Epithelial cell of esophagus (primary cell): Measurements from ENCODE around the gene OSBP.

Experiments used
- DNase-seq: peaks from one replicate; pipeline ENCODE4 v3.0.0; 2010; ENCODE audit warnings: low read depth
- H3K4me3 ChIP-seq: 2 replicates; pipeline ENCODE4 v1.5.1; 2011; ENCODE audit warnings: mild to moderate bottlenecking, low read length, control low read depth
- TF ChIP-seq, protein P1 (sequence below): IDR thresholded peaks from 2 replicates; pipeline ENCODE4 v1.5.1; 2011; ENCODE audit warnings: low read depth, mild to moderate bottlenecking, low read length, control low read depth, inconsistent platforms; ENCODE audit not compliant: insufficient read depth; ENCODE audit errors: missing control alignments

The OSBP gene

DNA sequence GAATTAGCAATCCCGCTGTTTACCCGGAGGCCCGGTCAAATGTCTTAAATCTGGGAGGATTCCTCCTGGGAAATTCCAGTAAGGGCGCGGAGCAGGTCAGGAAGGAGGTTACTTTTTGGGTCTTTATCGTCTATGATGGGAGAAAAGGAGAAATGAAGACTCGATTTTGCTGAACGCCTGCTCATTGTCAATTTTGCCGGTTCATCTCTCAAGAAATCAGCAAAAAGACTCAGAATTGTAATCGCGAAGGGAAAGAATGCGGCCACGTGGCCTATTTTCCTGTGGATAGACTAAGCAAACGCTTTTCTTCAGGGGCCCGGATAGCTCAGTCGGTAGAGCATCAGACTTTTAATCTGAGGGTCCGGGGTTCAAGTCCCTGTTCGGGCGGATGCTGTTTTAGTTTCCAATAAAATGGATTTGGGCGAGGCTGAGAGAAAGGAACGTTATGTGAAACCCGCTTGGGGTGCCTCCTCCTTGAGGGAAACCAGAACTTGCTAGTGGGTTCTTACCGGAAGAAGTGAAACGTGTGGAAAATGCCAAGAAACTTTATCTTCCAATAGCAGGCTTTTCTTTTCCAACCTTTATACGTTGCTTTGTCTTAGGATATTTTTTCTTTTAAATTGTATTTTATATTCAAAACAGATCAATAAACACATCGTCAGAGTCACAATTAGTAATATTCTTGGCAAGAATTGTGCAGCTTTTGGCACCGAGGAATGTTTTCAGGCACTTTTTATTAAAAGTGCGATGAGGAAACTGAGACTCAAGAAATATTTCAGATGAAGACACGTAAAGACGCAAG lies 59.3 kb downstream of the OSBP start:
- peak overlapping the region; percentile 38 for H3K4me3 ChIP-seq
- DNase-seq = peak; percentile 76
- TF ChIP-seq, protein P1, sequence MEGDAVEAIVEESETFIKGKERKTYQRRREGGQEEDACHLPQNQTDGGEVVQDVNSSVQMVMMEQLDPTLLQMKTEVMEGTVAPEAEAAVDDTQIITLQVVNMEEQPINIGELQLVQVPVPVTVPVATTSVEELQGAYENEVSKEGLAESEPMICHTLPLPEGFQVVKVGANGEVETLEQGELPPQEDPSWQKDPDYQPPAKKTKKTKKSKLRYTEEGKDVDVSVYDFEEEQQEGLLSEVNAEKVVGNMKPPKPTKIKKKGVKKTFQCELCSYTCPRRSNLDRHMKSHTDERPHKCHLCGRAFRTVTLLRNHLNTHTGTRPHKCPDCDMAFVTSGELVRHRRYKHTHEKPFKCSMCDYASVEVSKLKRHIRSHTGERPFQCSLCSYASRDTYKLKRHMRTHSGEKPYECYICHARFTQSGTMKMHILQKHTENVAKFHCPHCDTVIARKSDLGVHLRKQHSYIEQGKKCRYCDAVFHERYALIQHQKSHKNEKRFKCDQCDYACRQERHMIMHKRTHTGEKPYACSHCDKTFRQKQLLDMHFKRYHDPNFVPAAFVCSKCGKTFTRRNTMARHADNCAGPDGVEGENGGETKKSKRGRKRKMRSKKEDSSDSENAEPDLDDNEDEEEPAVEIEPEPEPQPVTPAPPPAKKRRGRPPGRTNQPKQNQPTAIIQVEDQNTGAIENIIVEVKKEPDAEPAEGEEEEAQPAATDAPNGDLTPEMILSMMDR = no peak

GRCh38 chr11:59555601-59556114 lies 59.9 kb downstream of the OSBP start:
- H3K4me3 ChIP-seq = peak overlapping the region; percentile 38
- TF ChIP-seq, protein P1 = no peak
- DNase-seq = no peak

DNA sequence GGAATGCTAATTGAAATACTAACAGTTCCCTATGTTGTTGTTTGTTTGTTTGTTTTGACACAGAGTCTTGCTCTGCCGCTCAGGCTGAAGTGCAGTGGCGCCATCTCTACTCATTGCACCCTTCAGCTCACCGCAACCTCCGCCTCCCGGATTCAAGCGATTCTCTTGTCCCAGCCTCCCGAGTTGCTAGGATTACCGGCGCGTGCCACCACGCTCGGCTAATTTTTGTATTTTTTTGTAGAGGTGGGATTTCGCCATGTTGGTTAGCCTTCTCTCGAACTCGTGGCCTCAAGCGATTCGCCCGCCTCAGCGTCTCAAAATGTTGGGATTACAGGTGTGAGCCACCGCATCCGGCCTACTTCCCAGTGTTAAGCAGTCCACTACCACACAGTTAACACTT lies 62.3 kb downstream of the OSBP start:
- no peak overlapping the region for H3K4me3 ChIP-seq
- TF ChIP-seq, protein P1 = no peak
- no peak for DNase-seq

GRCh38 chr11:59552844-59553243 lies 62.7 kb downstream of the OSBP start:
- TF ChIP-seq, protein P1 = no peak

DNA sequence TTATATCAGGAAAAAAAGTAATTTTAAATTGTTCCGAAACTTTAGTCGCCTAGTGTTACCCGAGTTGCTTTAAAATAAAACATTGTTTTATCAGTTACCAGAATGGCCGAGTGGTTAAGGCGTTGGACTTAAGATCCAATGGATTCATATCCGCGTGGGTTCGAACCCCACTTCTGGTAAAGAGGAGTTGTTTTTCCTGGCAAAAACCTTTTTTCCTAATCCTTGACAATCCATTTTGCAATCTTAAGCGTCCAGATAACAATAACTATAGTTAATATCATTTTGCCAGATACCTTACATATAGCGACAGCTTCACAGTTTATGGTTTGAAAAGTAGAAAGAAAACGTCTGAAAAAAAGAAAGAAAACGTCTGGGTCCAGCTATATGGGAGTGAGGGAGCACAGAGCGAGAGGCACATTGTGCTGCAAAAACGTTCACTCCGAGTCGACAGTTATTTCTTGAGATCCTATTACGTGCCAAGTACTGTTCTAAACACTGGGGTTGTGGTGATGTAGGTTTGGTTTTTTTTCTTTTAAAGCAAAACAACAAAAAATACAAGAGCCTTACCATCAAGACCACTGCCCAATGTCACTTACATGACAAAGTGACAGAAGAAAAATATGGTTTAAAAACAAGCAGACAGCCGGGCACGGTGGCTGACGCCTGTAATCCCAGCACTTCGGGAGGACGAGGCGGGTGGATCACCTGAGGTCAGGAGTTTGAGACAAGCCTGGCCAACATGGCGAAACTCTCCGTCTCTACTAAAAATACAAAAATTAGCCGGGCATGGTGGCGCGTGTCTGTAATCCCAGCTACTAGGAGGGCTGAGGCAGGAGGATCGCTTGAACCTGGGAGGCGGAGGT lies 63.7 kb downstream of the OSBP start:
- peak overlapping the region; percentile 78 for H3K4me3 ChIP-seq
- TF ChIP-seq, protein P1 = no peak
- DNase-seq = peak; percentile 76

More at GRCh38 chr11:59552844-59553243, 62.7 kb downstream of the OSBP start:
- no peak for DNase-seq
- H3K4me3 ChIP-seq = no peak overlapping the region

DNA sequence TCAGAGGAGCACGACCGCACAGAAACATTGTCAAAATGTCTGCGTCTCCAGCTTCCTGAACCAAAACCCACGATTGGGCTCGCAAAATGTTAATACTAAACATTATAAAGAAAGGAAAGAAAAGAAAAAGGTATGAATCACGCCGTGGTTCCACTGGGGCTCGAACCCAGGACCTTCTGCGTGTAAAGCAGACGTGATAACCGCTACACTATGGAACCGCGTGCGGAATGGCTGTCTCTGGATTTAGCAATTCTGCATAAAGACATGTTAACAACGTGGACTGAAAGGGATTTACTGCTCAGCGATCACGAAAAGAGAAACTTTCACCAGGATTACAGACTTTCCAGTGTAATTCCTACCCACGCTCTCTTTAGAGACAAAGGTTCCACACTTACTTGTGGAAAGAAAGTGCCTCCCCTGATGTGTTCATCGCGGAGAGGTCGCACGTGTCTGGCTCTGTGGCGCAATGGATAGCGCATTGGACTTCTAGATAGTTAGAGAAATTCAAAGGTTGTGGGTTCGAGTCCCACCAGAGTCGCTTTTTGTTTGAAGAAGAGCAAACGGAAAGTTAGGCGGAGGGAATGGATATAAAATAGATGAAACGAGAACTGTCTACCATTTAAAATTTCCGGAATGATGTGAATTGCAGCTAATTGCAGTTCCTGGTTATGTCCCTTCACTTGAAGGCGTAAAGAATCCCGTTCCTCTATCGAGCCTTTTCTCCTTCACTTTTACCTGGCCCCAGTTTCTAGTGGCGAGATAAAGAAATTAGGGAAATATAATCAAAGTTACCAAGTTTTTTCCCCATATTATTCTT lies 64.5 kb downstream of the OSBP start:
- TF ChIP-seq, protein P1 = no peak
- peak overlapping the region; percentile 78 for H3K4me3 ChIP-seq
- DNase-seq = peak; percentile 88
